OCI-LY7 (cell line): ENCODE measurements around the gene C2orf81. TPM values are rescaled to one million over a fixed set of nuclear protein-coding genes. Genes with fewer than 3 reads are reported as not detected.

ENCODE experiments used
- BruUV-seq: library from RNA; stranded (reverse); fragments of 400-500 nt; replicated peaks from 2 replicates; lab custom pipeline; 2021; lab: Mats Ljungman, UMichigan
- CTCF ChIA-PET: fragments of 300-600 bp; sonication (Branson Sonifier 250); formaldehyde crosslinking; loops from one replicate; lab custom pipeline; 2022; ENCODE audit warnings: antibody characterized with exemption; ENCODE audit not compliant: unreplicated experiment; lab: Charles Lee
- POLR2A ChIA-PET: fragments of 300-600 bp; sonication (Branson Sonifier 250); formaldehyde crosslinking; loops from one replicate; lab custom pipeline; 2022; ENCODE audit warnings: antibody characterized with exemption; lab: Charles Lee
- DNase-seq: peaks from one replicate; pipeline ENCODE4 v3.0.0-alpha.2; 2015; ENCODE audit warnings: low spot score
- H2AFZ ChIP-seq: fragments of 200-600 bp; sonication (generic), shearing (Covaris generic); 2 replicates; pipeline ENCODE4 v1.6.1; 2014; ENCODE audit warnings: mild to moderate bottlenecking, antibody characterized with exemption, low read length, moderate library complexity
- H3K27ac ChIP-seq: fragments of 200-600 bp; sonication (generic); 2 replicates; pipeline ENCODE4 v1.5.1; 2014; ENCODE audit warnings: mixed run types, low read depth, mild to moderate bottlenecking, moderate library complexity, low read length, inconsistent platforms; ENCODE audit not compliant: poor library complexity, severe bottlenecking
- H3K36me3 ChIP-seq: fragments of 200-600 bp; sonication (generic); 2 replicates; pipeline ENCODE4 v1.6.1; 2014; ENCODE audit warnings: mild to moderate bottlenecking, antibody characterized with exemption, low read length, moderate library complexity, mixed read lengths; ENCODE audit not compliant: insufficient read depth
- H3K4me1 ChIP-seq: fragments of 200-600 bp; sonication (generic); 2 replicates; pipeline ENCODE4 v1.5.1; 2014; ENCODE audit warnings: mild to moderate bottlenecking, low read length; ENCODE audit not compliant: insufficient read depth, poor library complexity, severe bottlenecking
- H3K4me2 ChIP-seq: fragments of 200-600 bp; sonication (generic); 2 replicates; pipeline ENCODE4 v1.6.1; 2014; ENCODE audit warnings: mild to moderate bottlenecking, low read length
- H3K4me3 ChIP-seq: fragments of 200-600 bp; sonication (generic); 2 replicates; pipeline ENCODE4 v1.5.1; 2014; ENCODE audit warnings: mild to moderate bottlenecking, low read depth, low read length; ENCODE audit not compliant: poor library complexity, severe bottlenecking
- H3K79me2 ChIP-seq: fragments of 200-600 bp; sonication (generic); 2 replicates; pipeline ENCODE4 v1.6.1; 2016; ENCODE audit warnings: low read depth, mild to moderate bottlenecking, low read length, moderate library complexity, mixed read lengths; ENCODE audit not compliant: insufficient read depth
- H3K9me2 ChIP-seq: fragments of 200-600 bp; sonication (generic); 2 replicates; pipeline ENCODE4 v1.6.1; 2016; ENCODE audit warnings: mild to moderate bottlenecking, low read length, mixed read lengths; ENCODE audit not compliant: insufficient read depth
- H3K9me3 ChIP-seq: fragments of 200-600 bp; sonication (generic); 2 replicates; pipeline ENCODE4 v1.6.1; 2014; ENCODE audit warnings: mild to moderate bottlenecking, mixed run types, low read length, mixed read lengths
- H4K20me1 ChIP-seq: fragments of 200-600 bp; sonication (generic); 2 replicates; pipeline ENCODE4 v1.6.1; 2014; ENCODE audit warnings: mild to moderate bottlenecking, antibody characterized with exemption, low read length, moderate library complexity, mixed read lengths; ENCODE audit not compliant: insufficient read depth
- EZH2phosphoT487 ChIP-seq: fragments of 200-600 bp; sonication (generic); IDR thresholded peaks from 2 replicates; pipeline ENCODE4 v1.6.1; 2018; ENCODE audit warnings: low read depth, borderline replicate concordance, mild to moderate bottlenecking, mixed run types, antibody characterized with exemption, low read length, moderate library complexity, mixed read lengths
- intact Hi-C: fragments of 100-400 bp; cut with micrococcal nuclease; formaldehyde crosslinking; loops from one replicate; pipeline ENCODE4 v1.10.0; 2022; ENCODE audit not compliant: unreplicated experiment
- total RNA-seq, 2 experiments: library from RNA; depleted of rRNA in 1 of 2; stranded (reverse); fragments of >200 nt in 1 of 2; shearing (Covaris generic) in 1 of 2; gene quantifications; 2 replicates each; pipeline ENCODE4 v1.2.3, GENCODE V29; 2014 to 2022
- TF ChIP-seq, protein P1 (sequence below): fragments of 200-600 bp; sonication (generic); conservative IDR thresholded peaks from 2 replicates; pipeline ENCODE4 v1.5.1; 2014; ENCODE audit warnings: mild to moderate bottlenecking, antibody characterized with exemption, low read length, moderate library complexity, mixed read lengths

The C2orf81 gene
- total RNA-seq, 2 experiments from 2014 or later = 3.2 to 22.5 TPM

DNA sequence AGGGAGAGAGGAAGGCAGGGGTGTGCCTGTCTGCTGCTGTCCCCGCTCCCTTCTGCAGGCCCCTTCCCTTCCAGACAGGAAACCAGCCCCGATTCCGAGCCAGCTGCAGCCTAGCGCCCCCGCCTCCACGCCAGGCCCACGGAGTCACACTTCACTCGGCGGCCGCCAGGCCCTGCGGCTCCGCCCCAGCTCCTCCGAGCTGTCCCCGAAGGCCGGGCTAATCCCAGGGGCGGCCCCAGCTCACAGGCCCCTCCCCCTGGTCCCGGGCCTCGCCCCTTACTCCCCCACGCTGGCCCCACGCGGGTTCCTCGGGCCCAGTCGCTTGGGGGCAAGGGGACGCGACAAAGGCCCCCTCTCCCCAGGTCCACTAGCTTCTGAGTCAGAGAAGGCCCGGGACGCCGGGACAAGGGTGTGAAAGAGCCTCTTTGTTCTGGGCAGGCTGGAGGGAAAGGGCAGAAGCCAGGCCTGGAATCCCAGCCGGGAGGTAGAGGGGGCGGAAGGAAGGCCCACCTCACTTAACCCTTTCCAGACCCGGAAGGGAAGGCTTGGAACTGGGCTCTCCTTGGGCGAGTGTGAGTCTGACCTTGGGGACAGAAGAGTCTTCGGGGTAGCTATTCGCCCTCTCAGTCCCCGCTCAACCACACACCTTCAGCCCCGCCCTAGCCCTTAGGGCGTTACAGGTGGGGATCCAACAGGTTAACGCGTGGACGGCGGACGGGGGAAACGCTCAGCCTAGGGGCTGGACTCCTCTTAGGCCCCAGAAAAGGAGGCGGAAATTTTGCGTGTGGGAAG, 19.2 kb upstream of the C2orf81 start:
- ChIA-PET CTCF (interaction anchor here (0.5 kb wide), 1 partner anchor 18 kb away, joined by 3 read pairs; the partner anchor contains the start of gene WBP1), POLR2A (interaction anchor here (0.9 to 2.3 kb wide), 3 partner anchors 9 to 16 kb away, joined by 4 to 17 read pairs (median 13); partner anchors contain the start of gene INO80B)
- no peaks in the 10 kb centered on the region for H3K36me3 ChIP-seq
- BruUV-seq = no TSS peak
- intact Hi-C loops = no loop called here
- H3K4me2 ChIP-seq = peak overlapping the region; percentile 50
- TF ChIP-seq EZH2phosphoT487 = no peak
- H3K27ac ChIP-seq = no peak overlapping the region
- H3K79me2 ChIP-seq = no peaks in the 10 kb centered on the region
- no peaks in the 10 kb centered on the region for H4K20me1 ChIP-seq
- DNase-seq = peak; percentile 58
- no peaks in the 10 kb centered on the region for H3K9me3 ChIP-seq
- H2AFZ ChIP-seq = peak overlapping the region; percentile 59; the same call in 1 of the 2 replicates
- H3K9me2 ChIP-seq = no peaks in the 10 kb centered on the region
- H3K4me1 ChIP-seq = peaks cover 34% of the 10 kb centered on the region
- H3K4me3 ChIP-seq = peak overlapping the region; percentile 33

DNA sequence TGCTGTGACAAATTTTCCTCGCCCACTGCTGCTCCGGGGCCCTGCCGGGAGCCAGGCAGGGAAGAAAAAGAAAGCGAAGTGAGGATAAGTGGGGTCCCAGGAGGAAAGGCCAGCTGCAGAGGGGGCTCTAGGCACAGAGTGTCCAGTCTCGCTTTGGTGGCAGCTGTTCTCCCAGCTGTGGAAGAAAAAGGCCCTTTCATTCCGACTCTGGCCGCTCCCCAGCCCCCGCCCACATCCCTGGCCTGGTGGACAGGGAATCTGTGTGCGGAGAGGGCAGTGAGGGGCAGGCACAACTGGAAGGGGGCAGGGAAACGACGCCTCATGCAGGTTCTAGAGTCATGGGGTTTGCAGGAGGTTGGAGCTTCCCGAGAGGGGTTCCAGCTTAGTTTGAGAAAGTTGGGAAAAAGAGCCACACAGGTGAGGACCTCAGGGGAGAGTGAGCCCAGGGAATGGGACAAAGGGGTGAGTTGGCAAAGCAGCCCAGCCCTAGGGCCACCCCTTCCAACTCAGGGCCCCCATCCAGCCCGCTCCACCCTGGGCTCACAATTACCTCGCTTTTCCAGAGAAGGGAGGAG, 18.5 kb upstream of the C2orf81 start:
- intact Hi-C loops = no loop called here
- Histone ChIP-seq H4K20me1 (no peaks in the 10 kb centered on the region), H3K4me2 (peak overlapping the region; percentile 50), H3K9me3 (no peaks in the 10 kb centered on the region), H3K36me3 (no peaks in the 10 kb centered on the region), H3K9me2 (no peaks in the 10 kb centered on the region), H2AFZ (peak overlapping the region; percentile 59; the same call in 1 of the 2 replicates), H3K79me2 (no peaks in the 10 kb centered on the region), H3K4me1 (peaks cover 34% of the 10 kb centered on the region), H3K4me3 (peak overlapping the region; percentile 33), H3K27ac (no peak overlapping the region)
- CTCF ChIA-PET = no interaction called here
- no peak for DNase-seq
- no TSS peak for BruUV-seq
- TF ChIP-seq EZH2phosphoT487 = no peak
- TF ChIP-seq, protein P1, sequence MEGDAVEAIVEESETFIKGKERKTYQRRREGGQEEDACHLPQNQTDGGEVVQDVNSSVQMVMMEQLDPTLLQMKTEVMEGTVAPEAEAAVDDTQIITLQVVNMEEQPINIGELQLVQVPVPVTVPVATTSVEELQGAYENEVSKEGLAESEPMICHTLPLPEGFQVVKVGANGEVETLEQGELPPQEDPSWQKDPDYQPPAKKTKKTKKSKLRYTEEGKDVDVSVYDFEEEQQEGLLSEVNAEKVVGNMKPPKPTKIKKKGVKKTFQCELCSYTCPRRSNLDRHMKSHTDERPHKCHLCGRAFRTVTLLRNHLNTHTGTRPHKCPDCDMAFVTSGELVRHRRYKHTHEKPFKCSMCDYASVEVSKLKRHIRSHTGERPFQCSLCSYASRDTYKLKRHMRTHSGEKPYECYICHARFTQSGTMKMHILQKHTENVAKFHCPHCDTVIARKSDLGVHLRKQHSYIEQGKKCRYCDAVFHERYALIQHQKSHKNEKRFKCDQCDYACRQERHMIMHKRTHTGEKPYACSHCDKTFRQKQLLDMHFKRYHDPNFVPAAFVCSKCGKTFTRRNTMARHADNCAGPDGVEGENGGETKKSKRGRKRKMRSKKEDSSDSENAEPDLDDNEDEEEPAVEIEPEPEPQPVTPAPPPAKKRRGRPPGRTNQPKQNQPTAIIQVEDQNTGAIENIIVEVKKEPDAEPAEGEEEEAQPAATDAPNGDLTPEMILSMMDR = no peak
- POLR2A ChIA-PET = interaction anchor here (0.9 to 2.3 kb wide), 3 partner anchors 8 to 16 kb away, joined by 4 to 17 read pairs (median 13); partner anchors contain the start of gene INO80B

DNA sequence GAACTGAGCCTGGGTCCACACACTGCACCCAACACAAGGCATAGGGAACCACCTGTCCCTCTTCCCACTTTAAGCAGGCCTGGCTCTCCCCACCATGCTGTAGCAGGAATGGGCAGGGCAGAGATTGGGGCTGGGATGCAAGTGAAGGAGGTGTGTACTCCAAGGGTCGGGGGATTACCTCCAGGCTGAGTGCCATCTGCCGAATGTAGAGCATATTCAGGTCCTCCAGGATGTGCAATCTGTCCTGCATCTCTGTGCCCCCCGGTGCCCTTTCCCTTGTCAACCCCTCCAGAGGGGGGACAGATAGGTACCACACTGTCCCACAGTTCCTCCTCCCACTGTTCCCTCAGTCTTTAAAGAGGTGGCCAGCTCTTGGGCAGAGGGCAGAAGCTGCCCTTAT, 18.0 kb upstream of the C2orf81 start:
- H3K4me1 ChIP-seq = peaks cover 31% of the 10 kb centered on the region

More for the DNA sequence above, 18.0 kb upstream of the C2orf81 start:
- DNase-seq = no peak
- intact Hi-C loops = no loop called here
- ChIA-PET POLR2A (interaction anchor here (2.0 to 2.3 kb wide), 2 partner anchors 13 to 17 kb away, joined by 13 to 17 read pairs; partner anchors contain the start of gene INO80B), CTCF (no interaction called here)
- no peak overlapping the region for H2AFZ ChIP-seq
- no peak overlapping the region for H3K27ac ChIP-seq
- no peaks in the 10 kb centered on the region for H3K9me3 ChIP-seq
- H3K4me3 ChIP-seq = no peak overlapping the region
- BruUV-seq = no TSS peak
- TF ChIP-seq, protein P1 = no peak
- TF ChIP-seq EZH2phosphoT487 = no peak
- H3K9me2 ChIP-seq = no peaks in the 10 kb centered on the region
- H3K36me3 ChIP-seq = no peaks in the 10 kb centered on the region
- H3K4me2 ChIP-seq = no peak overlapping the region
- no peaks in the 10 kb centered on the region for H3K79me2 ChIP-seq
- H4K20me1 ChIP-seq = no peaks in the 10 kb centered on the region
